NT2/D1 (cell line): ENCODE results near the gene DYNLRB2.

Experiments used
- DNase-seq: peaks from one replicate; pipeline ENCODE4 v3.0.0-alpha.2; 2011; ENCODE audit warnings: low read depth, low spot score
- H3K27me3 ChIP-seq: 2 replicates; pipeline ENCODE4 v1.6.0; 2011; ENCODE audit warnings: mild to moderate bottlenecking; ENCODE audit not compliant: insufficient read length, insufficient read depth
- H3K36me3 ChIP-seq: 2 replicates; pipeline ENCODE4 v1.6.1; 2011; ENCODE audit warnings: mild to moderate bottlenecking, low read length, mixed read lengths; ENCODE audit not compliant: insufficient read depth, insufficient read length
- H3K4me1 ChIP-seq: 2 replicates; pipeline ENCODE4 v1.5.1; 2011; ENCODE audit not compliant: insufficient read depth, insufficient read length
- H3K4me3 ChIP-seq: 2 replicates; pipeline ENCODE4 v1.5.1; 2011; ENCODE audit warnings: low read depth; ENCODE audit not compliant: insufficient read length
- H3K9ac ChIP-seq: 2 replicates; pipeline ENCODE4 v1.6.0; 2011; ENCODE audit warnings: low read depth; ENCODE audit not compliant: insufficient read length
- H3K9me3 ChIP-seq: 2 replicates; pipeline ENCODE4 v1.5.1; 2011; ENCODE audit warnings: mild to moderate bottlenecking, low read length; ENCODE audit not compliant: insufficient read depth
- SUZ12 ChIP-seq: IDR thresholded peaks from 2 replicates; pipeline ENCODE4 v1.6.1; 2011; ENCODE audit not compliant: insufficient read length, insufficient read depth; ENCODE audit errors: extremely low read depth
- YY1 ChIP-seq: IDR thresholded peaks from 2 replicates; pipeline ENCODE4 v1.6.1; 2011; ENCODE audit not compliant: insufficient read length, insufficient read depth
- ZNF274 ChIP-seq: IDR thresholded peaks from 2 replicates; pipeline ENCODE4 v1.6.1; 2011; ENCODE audit warnings: mild to moderate bottlenecking, low read depth, low read length

Gene DYNLRB2

GRCh38 chr16:80596507-80597207 is 55.9 kb downstream of the DYNLRB2 start:
- DNase-seq: no peak

DNA sequence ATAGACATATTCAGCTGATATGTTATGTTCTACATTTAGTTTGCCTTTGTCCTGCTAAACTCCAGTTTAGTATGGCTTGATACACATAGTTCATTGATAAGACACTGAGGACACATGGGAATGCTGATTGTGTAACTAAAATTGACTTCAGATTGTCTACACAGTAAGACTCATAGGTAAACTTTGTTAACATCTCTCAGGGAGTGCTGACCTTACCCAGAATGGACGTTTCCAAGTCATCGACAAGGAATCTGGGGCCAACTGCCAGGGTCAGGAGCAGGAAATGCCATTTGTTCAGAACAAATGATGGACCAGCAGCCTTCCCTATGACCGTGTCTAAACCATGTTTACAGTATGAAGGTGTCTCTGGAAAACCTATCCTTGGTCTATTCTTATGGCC is 58.7 kb downstream of the DYNLRB2 start:
- Histone ChIP-seq H3K9ac (no peak overlapping the region), H3K36me3 (peaks cover 4% of the 10 kb centered on the region), H3K9me3 (no peaks in the 10 kb centered on the region), H3K4me3 (no peak overlapping the region), H3K27me3 (no peaks in the 10 kb centered on the region), H3K4me1 (no peaks in the 10 kb centered on the region)
- TF ChIP-seq ZNF274 (no peak), YY1 (no peak), SUZ12 (no peak)
- no peak for DNase-seq

More at GRCh38 chr16:80596507-80597207, 55.9 kb downstream of the DYNLRB2 start:
- Histone ChIP-seq H3K9ac (no peak overlapping the region), H3K9me3 (no peaks in the 10 kb centered on the region), H3K27me3 (no peaks in the 10 kb centered on the region), H3K36me3 (no peaks in the 10 kb centered on the region), H3K4me3 (no peak overlapping the region), H3K4me1 (no peaks in the 10 kb centered on the region)
- no peak for TF ChIP-seq ZNF274
